HG02798 (cell line): ENCODE measurements around the gene KIF9.
"Not testable (repeated sequence)": the region's sequence is repeated elsewhere in the genome, so short reads cannot be mapped to it uniquely, and the experiment has no call there.

Experiments used
- ATAC-seq: cut with Tn5 transposase; IDR thresholded peaks from one replicate; pipeline ENCODE4 v1.9.1; 2021; ENCODE audit warnings: mild to moderate bottlenecking; ENCODE audit not compliant: unreplicated experiment, poor library complexity

KIF9 gene, protein sequence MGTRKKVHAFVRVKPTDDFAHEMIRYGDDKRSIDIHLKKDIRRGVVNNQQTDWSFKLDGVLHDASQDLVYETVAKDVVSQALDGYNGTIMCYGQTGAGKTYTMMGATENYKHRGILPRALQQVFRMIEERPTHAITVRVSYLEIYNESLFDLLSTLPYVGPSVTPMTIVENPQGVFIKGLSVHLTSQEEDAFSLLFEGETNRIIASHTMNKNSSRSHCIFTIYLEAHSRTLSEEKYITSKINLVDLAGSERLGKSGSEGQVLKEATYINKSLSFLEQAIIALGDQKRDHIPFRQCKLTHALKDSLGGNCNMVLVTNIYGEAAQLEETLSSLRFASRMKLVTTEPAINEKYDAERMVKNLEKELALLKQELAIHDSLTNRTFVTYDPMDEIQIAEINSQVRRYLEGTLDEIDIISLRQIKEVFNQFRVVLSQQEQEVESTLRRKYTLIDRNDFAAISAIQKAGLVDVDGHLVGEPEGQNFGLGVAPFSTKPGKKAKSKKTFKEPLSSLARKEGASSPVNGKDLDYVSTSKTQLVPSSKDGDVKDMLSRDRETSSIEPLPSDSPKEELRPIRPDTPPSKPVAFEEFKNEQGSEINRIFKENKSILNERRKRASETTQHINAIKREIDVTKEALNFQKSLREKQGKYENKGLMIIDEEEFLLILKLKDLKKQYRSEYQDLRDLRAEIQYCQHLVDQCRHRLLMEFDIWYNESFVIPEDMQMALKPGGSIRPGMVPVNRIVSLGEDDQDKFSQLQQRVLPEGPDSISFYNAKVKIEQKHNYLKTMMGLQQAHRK

DNA sequence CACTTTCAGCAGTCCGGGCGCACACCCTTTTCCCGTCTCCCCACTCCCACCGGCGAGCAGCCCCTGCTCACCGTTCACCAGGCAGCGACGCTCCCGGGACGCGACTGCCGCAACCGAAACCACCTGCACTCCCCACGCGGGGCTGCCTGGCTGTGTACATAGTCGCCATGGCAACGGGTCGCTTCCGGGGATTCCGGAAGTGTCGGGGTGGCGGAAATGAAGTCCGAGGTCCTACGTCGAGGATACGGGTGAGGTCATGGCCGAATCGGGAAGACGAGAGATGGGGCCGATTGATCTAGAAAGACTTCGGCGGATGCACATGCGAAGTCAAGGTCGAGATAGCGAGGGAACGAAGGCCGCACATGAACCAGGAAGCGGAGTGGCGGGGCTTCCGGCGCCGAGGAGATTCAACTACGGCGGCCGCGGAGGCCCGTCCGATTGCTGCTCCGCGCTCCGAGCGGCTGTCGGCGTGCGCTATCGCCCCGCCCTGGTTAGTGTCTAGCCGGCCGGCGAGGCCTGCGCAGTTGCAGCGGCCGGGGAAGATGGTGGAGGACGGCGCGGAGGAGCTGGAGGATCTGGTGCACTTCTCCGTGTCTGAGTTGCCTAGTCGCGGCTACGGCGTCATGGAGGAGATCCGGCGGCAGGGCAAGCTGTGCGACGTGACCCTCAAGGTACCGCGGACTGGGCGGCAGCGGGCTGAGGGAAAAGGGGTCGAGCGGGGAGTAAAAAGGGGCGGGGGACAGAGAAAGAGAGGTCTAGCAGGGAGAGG is at the start of gene KIF9, which contains the start of gene KLHL18:
TSS of gene KIF9 (minus strand) at position 376 of the 769 bp plus-strand sequence. CDS start 5,425 bp downstream, outside the sequence.
TSS of gene KLHL18 (plus strand) at position 521 of the 769 bp plus-strand sequence. CDS start at position 543, 22 bp downstream.
- peak; percentile 86 for ATAC-seq

DNA sequence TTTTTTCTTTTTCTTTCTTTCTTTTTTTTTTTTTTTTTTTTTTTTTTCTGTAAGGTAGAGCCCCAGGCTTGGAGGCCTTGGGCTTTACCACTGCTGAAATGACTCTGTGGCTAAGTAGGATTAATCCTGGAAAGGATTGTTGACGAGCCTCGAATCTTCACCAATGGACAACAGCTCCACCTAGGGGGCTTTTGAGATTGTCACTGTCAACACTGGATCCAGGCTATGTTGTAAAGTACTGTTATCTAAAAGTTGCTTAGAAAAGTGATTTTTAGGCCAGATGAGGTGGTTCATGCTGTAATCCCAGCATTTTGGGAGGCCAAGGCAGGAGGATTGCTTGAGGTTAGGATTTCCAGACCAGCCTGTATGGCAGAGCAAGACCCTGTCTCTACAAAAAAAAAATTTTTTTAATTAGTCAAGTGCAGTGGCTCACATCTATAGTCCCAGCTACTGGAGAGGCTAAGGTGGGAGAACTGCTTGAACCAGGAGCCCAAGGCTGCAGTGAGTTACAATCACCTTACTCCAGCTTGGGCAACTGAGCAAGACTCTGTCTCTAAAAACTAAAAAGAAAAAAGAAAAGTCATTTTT is 41.8 kb upstream of the KIF9 start:
- ATAC-seq: no peak

DNA sequence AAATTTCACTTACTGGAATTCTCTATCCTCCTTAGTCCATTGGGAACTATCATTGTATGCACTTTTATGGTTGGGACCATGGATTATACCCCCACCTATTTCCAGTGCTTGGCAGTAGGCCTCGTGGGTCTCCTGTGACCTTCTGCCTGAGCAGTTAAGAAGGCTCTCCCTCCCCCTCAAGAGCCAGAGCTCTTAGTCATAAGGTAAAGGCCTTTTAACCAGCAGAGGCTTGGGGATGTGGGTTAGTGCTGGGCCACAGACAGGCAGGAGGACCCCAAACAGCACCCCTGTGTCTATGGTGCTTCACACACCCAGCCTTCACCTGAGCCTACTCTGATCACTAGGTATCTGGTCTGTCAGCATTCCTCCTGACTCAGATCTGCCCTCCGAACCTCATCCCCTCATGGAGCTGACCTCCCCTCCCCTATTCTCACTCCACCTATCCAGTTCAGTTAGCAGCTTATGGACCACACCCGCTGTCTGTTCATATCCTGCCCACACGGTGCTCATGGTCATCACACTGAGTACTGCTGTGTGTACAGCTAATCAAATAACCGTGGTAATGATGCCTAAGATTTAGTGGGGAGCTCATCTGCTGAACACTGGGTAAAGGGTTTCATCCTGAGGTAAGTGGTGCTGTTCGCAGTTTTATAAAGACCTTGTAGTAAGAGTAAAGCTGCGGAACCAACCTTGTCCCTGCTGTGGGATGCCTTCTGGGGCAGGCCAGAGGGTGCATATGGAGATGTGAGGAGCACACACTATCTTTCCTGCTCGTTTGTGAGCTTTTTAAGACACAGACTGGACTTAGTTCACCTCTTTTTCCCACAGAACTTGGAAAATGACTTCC is 41.1 kb upstream of the KIF9 start:
- ATAC-seq: no peak

DNA sequence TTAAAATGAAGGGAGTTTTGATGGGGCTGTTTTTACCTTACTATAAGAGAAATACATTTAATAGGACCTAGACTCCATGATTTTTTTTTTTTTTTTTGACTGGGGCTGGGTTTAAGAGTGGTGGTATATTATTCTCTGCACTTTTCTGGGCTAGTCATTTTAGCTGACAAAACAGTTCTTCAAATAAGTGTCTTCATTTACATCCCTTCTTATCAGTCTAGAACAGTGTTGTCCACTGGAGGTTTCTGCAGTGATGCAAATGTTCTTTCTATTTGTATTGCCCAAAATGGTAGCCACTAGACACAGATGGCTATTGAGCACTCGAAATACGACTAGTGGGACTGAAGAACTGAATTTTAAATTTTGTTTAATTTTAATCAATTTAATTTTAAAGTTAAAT is 37.4 kb upstream of the KIF9 start:
- no peak for ATAC-seq

DNA sequence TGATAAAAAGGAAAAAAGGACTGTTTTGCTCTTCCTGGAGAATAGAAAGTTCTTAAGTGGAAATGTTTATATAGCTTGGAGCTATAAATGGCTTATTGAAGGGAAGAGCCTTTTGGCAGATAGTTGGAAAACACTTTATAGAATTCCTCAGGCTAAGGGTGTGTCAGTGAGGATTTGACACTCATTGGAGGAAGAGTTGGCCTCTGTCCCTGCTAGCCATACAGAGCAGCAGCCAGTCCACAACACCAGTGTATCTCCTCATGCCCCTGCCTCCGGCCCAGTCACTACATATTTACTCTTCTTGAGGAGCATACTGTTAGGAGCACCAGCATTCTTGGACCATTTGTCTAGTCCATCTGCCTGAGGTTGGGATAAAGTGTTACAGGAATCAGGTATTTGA is 36.3 kb upstream of the KIF9 start:
- ATAC-seq: no peak

DNA sequence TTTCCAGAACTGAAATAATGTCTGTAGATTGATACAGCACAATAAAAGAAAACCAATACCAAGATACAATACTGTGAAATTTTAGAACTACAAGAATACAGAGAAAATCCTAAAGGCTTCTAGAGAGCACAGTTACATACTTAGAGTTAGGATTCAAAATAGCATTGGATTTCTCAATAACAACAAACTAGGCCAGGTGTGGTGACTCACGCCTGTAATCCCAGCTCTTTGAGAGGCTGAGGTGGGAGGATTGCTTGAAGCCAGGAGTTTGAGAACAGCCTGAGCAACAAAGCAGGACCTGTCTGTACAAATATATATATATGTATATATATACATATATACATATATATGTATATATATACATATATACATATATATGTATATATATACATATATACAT is 33.6 kb upstream of the KIF9 start:
- ATAC-seq: not testable (repeated sequence)

DNA sequence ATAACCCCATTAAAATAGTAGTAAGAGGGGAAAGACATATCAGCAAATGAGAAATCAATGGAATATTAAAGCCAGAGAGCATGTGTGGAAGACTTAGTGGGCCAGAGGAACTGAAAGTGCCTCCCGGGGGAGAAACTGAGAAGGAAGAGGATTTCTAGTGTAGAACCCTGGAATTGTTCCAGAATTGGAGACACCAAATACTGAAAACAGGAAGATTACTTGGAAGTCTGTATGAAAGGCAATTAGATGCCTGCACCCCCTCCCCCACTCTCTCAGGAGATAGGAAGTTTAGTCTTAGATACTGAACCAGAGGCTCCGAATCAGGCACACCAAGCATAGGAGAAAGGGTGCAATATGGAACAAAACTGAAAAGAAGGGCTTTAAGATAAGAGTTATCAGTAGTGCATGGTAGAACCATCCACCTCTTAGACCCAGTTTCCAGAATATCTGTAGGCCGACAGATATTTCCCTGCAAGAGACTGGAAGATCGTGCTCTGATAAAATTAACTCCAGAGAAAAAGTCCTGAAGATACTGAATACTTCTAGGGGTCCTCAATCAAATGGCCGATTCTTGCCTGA is 32.6 kb upstream of the KIF9 start:
- no peak for ATAC-seq

DNA sequence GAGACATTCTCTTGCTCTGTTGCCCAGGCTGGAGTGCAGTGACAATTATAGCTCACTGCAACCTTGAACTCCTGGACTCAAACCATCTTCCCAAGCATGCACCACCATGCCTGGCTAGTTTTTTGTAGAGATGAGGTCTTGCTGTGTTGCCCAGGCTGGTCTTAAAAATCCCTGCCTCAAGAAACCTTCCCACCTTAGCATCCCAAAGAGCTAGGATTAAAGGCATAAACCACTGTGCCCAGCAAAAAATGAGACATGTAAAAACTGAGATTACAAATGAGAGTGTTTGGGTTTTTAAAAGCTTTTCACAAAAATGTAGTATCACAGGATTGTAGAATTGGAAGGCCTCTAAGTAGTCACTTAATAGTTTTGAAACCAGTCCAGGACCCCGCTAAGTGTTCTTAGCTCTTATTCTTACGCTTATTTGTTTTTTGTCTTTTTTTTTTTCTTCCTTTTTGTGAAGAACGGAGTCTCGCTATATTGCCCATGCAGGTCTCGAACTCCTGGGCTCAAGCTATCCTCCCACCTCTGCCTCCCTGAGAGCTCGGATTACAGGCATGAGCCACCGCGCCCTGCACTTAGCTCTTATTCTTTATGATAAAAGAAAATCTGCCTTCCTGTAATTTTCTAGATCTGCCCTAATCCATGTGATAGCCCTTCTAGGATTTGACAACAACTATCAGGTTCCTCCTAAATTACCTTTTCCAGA is 31.6 kb upstream of the KIF9 start:
- no peak for ATAC-seq

DNA sequence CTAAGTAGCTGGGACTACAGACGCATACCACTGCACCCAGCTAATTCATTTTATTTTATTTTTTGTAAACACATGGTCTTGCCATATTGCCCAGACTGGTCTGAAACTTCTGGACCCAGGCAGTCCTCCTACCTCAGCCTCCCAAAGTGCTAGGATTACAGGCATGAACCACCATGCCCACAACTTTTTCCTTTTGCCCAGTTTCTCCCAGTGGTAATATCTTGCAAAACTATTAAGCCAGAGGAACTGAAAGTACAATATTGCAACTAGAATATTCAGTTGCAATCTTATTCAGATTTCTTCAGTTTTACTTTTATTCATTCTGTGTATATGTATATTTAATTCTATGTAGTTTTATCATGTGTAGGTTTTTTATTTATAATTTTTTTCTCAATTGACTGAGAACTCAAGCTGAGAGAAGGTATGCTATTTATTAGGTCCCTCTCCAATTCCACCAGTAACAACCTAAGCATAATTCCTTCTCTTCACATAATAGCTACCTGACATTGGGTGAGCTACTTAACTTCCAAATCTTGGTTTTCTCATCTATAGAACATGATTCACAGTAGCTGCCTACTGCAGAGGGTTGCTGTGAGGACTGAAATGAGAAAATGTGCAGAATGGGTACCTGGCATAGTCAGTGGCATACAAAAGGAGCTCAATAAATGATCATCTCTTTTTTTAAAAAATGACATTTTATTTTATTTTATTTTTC is 30.9 kb upstream of the KIF9 start:
- ATAC-seq: no peak

DNA sequence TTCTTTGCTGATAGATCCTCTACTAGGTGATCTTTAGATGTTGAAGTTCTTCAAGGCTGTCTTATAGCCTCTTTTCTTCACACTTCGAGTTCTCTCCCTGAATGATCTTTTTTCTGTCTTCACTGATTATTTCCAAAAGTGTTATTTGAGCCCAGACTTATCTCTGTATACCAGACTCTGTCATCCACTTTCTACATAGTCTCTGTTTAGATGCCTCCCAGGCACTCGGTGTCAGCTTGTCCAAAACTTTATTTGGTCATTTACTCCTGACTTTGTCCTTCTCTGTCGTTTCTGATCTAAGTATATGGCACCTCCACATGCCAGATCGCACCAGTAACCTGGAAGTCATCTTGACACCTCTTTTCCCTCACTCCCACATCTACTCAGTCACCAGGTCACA is 27.8 kb upstream of the KIF9 start:
- ATAC-seq: no peak

DNA sequence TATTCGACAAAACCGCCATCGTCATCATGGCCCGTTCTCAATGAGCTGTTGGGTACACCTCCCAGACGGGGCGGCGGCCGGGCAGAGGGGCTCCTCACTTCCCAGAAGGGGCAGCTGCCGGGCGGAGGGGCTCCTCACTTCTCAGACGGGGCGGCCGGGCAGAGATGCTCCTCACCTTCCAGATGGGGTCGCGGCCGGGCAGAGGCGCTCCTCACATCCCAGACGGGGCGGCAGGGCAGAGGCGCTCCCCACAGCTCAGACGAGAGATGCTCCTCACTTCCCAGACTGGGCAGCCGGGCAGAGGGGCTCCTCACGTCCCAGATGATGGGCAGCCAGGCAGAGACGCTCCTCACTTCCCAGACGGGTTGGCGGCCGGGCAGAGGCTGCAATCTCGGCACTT is 26.6 kb upstream of the KIF9 start:
- ATAC-seq: not testable (repeated sequence)

DNA sequence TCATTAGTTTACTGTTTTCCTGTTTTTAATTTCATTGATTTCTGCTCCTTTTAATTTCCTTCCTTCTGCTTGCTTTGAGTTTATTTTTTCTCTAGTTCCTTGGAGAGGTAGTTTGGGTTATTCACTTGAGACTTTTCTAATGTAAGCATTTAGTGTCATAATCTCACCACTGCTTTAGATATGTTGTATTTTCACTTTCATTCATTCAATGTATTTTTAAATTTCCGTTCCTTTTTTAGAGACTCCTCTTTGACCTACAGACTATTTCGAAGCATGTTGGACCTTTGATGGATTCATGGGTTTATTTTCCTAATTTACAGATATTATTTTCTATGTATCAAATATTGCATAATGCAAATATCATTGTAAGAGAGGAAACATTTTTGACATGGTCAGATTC is 23.4 kb upstream of the KIF9 start:
- ATAC-seq: no peak

DNA sequence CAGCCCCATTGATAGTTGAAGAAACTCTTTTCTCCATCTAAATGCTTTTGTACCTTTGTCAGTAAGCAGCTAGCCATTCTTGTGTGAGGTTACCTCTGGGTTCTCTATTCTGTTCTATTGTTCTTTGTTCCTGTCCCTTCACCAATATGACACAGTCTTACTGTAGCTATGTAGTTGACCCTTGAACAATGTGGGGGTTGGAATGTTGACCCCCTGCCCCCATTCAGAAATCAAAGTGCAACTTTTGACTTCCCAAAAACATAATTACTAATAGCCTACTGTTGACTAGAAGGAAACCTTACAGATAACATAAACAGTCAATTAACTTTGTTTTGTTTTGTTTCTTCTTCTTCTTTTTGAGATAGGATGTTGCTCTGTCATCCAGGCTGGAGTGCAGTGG is 18.9 kb upstream of the KIF9 start:
- no peak for ATAC-seq

DNA sequence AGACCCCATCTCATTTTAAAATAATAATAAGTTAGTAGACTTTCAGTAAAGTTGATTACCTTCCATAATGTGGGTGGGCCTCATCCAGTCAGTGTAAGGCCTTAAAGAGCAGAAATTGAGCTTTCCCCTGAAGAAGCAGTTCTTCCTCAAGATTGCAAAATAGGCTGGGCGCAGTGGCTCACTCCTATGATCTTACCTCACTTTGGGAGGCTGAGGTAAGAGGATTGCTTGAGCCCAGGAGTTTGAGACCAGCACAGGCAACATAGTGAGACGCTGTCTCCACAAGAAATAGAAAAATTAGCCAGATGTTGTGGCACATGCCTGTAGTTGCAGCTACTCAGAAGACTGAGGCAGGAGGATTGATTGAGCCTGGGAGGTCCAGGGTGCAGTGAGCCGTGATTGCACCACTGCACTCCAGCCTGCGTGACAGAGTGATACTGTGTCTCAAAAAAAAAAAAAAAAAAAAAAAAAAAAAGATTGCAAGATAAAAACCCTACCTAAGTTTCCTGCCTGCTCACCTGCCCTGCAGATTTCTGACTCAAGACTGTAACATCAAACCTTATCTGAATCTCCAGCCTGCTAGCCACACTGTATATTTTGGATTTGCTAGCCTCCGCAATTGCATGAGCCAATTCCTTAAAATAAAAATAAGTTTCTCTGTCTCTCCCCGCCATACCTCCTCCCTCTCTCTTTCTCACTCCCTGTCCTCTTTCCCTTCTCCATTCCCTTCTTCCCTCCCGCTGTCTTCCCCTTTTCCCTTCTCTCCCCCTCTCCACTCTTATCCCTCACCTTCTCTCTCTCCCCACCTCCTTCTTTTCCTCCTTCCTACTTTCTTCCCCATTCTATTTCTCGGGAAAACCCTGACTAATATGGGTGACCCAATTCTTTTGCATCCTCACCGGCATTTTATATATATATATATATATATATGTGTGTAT is 17.1 kb upstream of the KIF9 start:
- ATAC-seq: no peak

DNA sequence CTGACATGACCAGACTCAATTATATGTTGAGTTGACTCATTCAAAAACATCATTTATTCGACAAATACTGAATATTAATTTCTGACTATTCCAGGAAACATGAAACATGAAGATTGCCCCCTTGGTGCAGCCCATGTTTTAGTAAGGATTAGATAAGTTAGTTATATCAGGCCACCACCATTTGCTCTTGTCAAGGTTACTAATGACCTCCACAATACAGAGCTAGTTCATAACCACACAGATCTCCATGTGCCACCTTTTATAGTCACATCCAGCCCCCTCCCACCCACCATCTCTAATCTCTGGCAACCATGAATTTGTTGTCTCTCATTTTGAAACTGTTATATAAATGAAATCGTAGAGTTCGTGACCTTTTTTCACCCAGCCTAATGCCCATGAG is 15.8 kb upstream of the KIF9 start:
- ATAC-seq: no peak

DNA sequence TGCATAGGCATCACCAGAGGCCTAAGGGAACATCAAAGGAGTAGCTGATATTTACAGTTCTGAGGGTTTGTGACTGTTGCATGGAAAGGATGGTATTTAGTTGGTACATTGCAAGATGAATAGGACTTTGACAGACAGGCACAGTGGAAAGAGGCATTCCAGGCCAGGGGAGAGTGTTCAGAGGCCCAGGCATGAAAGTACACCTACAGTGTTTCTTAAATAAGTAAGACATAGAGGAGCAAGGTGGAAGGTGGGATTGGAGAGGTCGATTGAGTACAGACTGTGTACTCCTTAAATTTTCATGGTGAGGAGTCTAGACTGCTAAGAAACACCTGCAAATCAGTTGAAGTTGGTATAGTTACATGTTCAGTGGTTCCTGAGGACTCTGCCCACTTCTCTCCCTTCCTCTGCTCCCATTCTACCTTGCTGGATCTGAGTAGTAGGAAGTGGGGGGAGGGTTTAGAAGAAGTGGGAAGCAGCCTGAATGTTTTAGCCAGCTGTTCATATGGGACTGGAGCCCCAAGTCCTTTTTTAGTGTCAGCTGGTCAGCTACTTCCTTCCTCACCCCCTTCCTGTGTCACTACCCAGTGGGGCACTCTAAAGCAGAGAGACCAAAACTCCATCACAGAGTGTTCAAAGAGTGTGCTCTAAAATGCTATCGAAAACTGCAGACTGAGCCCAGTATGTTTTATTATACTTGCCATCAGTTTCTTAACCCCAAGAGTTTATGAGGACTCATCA is 14.1 kb upstream of the KIF9 start:
- no peak for ATAC-seq
